Left cardiac atrium (tissue), 4 donors: ENCODE measurements around the gene MAGI1. TPM values are rescaled to one million over a fixed set of nuclear protein-coding genes. Genes with fewer than 3 reads are reported as not detected.
A peak's percentile ranks its signal among the peaks of the same experiment; 100 is the strongest.

Experiments
- ATAC-seq, 2 donors: fragments of 200-7000 bp; cut with Tn5 transposase; one replicate each; pipeline ENCODE4 v1.9.1; 2020; ENCODE audit warnings: mild to moderate bottlenecking in 2 of 2, moderate library complexity in 2 of 2
- DNase-seq: peaks from one replicate; pipeline ENCODE4 v3.0.0-alpha.2; 2020
- intact Hi-C, 2 donors: fragments of 100-400 bp; cut with DNase I; formaldehyde crosslinking; loops; one replicate each; pipeline versions ENCODE4 v1.14.1 to v1.15.1; 2022 to 2023
- total RNA-seq, 2 donors: library from RNA; stranded (reverse); fragmentation: NEBNext Ultra II Directional; extraction: Animal tissue kit (Norgen Biotek cat#: 25700); gene quantifications; one replicate each; pipeline ENCODE4 v1.2.1, GENCODE V29; 2021
- donor health status: DM: no; HTN: yes; CAD: no.
- donor health status: DM: no; HTN: yes; CAD: no; lungs with severe emphysema.
- donor health status: DM: yes; HTN: yes; CAD: no.
- donor health status: Dilated cardiomyopathy.

Gene MAGI1
- total RNA-seq, 2 donors from 2014 or later: 27.7 to 30.0 TPM

- DNase-seq: no peak
- intact Hi-C loops: no loop called here
- ATAC-seq: no peak
Measured at GRCh38 chr3:65400899-65401298, 637.8 kb downstream of the MAGI1 start.

- ATAC-seq (no peak), DNase-seq (no peak)
- intact Hi-C loops: no loop called here
Measured at GRCh38 chr3:65398953-65399352, 639.8 kb downstream of the MAGI1 start.

- intact Hi-C loops: no loop called here
- ATAC-seq (no peak), DNase-seq (no peak)
Measured at GRCh38 chr3:65396078-65396477, 642.6 kb downstream of the MAGI1 start.

- ATAC-seq: no peak
- DNase-seq: no peak
- intact Hi-C loops: no loop called here
Measured at GRCh38 chr3:65391068-65391467, 647.6 kb downstream of the MAGI1 start.

DNA sequence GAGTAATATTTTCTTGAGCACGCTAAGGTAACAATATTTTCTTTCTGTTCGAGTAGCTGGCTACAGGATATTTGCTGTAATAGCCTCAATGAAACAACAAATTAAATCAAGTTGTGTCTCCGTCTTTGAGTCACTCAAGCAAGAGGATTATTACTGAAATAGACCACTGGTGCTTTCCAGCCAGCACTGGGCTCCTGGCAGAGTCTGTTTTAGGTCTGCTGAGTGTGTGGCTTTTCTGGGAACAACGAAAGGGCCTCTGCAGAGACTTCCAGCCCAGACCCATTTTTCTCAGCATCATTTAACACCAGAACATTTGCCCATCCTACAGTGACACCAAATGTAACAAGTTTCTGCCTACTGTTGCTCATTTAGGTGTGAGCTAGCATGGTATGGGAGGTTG is 652.9 kb downstream of the MAGI1 start:
- ATAC-seq (no peak), DNase-seq (no peak)
- intact Hi-C loops: no loop called here

- DNase-seq (no peak), ATAC-seq (no peak)
- intact Hi-C loops: no loop called here
Measured at GRCh38 chr3:65381496-65382010, 657.2 kb downstream of the MAGI1 start.

DNA sequence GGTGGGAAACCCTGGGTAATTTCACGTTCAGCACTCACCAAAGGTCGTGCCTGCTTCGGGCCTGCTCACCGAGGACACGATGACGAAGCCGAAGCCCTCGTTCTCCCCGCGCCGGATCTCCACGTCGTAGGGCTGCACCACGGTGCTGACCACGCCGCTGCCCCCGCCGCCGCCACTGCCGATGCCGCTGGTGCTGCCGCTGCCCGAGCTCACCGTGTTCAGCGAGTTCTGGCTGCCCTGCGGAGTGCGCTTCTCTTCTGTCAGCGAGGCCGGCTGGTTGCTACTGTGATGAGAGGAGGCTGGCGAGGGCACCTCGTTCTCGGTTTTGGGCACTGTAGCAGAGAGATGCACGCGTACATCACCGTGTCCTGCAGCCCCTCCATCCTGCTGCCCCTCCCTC is 659.5 kb downstream of the MAGI1 start:
- intact Hi-C loops: no loop called here
- DNase-seq: no peak
- no peak for ATAC-seq

DNA sequence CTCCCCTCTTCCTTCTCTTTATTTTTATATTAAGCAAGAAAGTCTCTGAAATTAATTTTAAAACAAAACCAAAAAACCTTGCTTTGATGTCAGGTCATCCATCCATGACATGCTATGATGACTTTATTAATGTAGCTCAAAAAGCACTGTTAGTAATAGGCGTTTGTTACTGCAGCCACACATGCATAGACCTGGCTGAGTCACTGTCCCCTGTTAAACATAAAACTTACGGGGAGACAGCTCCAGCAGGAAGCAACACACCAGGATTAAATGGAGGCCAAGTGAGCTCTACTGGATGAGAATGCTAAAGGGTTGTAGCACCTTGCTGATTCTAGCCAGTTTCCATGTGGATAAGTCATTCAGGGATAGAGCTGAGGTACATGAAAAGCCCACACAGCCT is 661.1 kb downstream of the MAGI1 start:
- intact Hi-C loops: no loop called here
- no peak for ATAC-seq
- DNase-seq: no peak

GRCh38 chr3:65376426-65376825 is 662.3 kb downstream of the MAGI1 start:
- ATAC-seq (no peak), DNase-seq (no peak)
- intact Hi-C loops: no loop called here

- no peak for ATAC-seq
- intact Hi-C loops: no loop called here
Measured at GRCh38 chr3:65371053-65371452, 667.7 kb downstream of the MAGI1 start.

DNA sequence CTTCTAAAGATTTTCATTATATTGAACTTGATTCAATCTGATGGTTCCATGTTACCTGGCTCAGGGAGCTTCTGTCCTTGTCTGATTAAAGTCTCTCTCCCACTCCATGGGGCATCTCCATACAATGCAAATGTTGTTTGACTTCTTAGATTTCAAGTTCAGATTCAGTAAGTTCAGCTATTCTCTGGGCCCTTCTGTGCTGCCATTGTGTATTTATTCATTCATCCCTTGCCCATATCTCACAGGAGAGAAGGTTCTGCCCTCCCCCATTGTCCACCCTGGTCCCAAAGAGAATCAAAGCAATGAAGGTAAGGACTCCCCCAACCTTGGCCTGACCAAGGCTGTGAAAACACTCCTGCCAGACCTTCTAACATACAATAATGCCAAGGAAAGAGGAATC is 669.9 kb downstream of the MAGI1 start:
- ATAC-seq: no peak
- intact Hi-C loops: no loop called here
- DNase-seq: no peak

More at GRCh38 chr3:65371053-65371452, 667.7 kb downstream of the MAGI1 start:
- DNase-seq: no peak

DNA sequence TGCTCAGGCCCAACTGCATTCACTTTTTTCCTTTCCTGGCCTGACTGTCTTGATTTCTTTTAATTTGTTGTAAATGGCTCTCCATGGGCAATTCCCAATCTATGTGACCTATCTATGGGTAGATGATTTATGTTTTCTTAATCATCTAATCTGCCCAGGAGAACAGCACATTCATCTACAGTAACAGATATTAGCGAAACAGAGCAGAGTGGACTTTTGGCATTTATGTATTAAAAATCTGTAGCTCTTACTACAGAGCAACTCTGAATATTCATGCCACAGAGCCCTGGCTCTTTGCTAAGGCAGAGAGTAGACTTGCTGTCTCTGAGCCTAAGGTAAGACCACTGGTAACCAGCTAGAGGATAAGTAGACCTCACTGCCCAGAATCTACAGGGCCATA is 676.0 kb downstream of the MAGI1 start:
- no peak for ATAC-seq
- intact Hi-C loops: no loop called here
- DNase-seq: no peak

DNA sequence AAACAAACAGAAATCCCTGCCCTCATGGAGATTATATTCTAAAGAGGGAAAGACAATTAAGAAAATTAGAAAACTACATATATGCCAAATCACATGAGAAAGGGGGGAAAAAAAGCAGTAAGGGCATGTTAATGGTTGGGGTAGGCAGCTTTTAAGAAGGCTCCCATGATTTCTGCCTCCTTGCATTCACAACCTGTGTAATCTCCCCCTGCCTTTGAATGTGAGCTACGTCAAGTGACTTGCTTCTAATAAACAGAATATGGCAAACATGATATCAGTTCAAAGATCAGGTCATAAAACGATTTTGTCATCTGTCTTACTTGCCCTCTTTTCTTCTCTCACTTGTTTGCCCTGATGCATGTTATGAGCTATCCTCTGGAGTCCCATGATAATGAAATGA is 677.3 kb downstream of the MAGI1 start:
- ATAC-seq: no peak
- no peak for DNase-seq
- intact Hi-C loops: no loop called here

DNA sequence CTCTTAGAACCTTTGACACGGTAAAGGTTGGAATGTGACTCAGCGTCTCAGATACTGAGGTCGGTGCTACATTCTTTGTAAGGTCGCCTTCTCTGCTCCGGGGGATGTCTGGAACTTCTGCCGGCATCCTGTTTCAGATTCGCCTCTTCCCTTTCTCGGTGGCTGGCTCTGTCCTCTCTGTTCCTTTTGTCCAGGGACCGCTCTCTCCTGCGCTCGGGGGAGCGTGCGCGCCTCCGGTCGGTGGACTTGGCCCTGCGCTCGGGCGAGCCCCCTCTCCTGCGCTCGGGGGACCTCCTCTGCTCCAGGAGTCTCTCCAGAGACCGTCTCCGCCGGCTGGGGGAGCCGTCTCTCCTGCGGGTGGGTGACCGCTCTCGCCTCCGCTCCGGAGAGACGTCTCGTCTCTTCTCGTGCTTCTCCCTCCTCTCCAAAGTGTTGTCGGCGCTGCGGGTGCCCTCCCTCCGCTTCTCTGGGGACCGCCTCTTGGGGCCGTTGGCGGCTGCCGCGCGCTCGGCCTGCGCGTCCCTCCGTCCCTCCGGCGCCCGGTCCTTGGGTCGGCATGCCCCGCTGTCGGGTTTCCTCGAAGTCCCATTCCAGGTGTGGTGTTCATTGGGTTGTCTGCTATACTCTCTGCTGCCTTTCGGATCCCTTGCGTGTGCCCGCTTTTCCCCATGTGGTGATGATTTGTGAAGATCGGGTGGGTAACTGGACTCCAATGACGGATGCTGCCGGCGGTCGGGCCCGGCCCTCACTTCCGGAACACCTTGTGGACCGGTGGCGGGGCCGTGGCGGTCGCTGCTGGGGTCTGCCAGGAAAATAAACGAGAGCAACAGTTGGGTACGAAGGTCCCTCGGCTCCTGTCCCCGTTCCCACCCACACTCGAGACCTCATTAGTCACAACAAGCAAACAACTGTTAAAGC is 682.1 kb downstream of the MAGI1 start:
- ATAC-seq: peak in 1 of 2 donors; percentile 29

DNA sequence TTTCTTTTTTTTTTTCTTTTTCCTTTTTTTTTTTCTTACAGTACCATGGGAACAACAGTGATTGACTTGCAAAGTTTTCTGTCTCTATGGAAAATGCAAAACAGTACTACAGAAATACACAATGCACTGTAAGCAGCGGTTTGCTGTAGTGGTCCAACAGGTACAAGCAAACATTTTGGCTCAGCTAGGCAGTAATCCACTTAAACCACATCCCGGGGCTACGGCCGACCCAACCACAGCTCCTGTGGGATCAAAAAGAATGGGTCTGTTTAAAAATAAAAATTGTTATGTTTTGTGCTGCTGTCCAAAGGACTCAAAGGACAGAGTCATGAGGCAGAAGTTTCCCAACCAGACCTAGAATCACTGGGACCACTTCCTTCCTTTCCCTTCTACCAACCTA is 683.8 kb downstream of the MAGI1 start:
- DNase-seq (no peak), ATAC-seq (no peak)
- intact Hi-C loops: no loop called here

More for the DNA sequence above, 682.1 kb downstream of the MAGI1 start:
- DNase-seq: no peak
- intact Hi-C loops: no loop called here

GRCh38 chr3:65352951-65353350 is 685.8 kb downstream of the MAGI1 start:
- intact Hi-C loops: no loop called here
- peak in 1 of 2 donors; percentile 47 for ATAC-seq
- no peak for DNase-seq

DNA sequence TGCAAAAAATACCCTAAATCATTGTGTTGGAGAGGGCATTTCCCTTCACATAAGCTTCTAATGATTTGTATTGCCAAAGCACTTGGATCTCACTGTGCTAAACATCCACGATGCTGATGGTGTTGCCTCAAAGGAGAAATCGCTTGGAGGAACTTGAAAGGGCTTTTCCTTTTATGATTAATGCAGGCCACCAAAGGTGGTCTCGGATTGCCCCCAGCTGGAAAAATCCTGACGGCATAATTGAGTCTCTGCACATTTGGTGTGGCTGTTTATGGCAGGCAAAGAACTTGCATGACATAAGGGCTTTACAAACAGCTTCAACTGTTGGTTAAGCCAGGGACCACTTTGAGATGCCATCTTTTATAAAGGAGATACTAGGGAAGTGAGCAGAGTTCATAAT is 687.0 kb downstream of the MAGI1 start:
- ATAC-seq: no peak
- intact Hi-C loops: no loop called here

GRCh38 chr3:65350801-65351476 is 687.8 kb downstream of the MAGI1 start:
- intact Hi-C loops: no loop called here
- ATAC-seq: no peak

More for the DNA sequence above, 687.0 kb downstream of the MAGI1 start:
- DNase-seq: no peak

GRCh38 chr3:65348398-65348995 is 690.2 kb downstream of the MAGI1 start:
- ATAC-seq (no peak), DNase-seq (no peak)
- intact Hi-C loops: loop anchor here in 1 of 2 donors (10.0 kb wide), 1 partner anchor 66 kb away; no protein-coding TSS in a partner anchor

More at GRCh38 chr3:65350801-65351476, 687.8 kb downstream of the MAGI1 start:
- DNase-seq: no peak

- DNase-seq (no peak), ATAC-seq (no peak)
- intact Hi-C loops: loop anchor here in 1 of 2 donors (10.0 kb wide), 1 partner anchor 68 kb away; no protein-coding TSS in a partner anchor
Measured at GRCh38 chr3:65347166-65347565, 691.6 kb downstream of the MAGI1 start.
